GM23248 (cell line): ENCODE results near the gene VCL. TPM values are rescaled to one million over a fixed set of nuclear protein-coding genes. Genes with fewer than 3 reads are reported as not detected.
A peak's percentile ranks its signal among the peaks of the same experiment; 100 is the strongest.

ENCODE experiments used
- DNase-seq: peaks from one replicate; pipeline ENCODE4 v3.0.0-alpha.2; 2015
- H2AFZ ChIP-seq: fragments of 200-600 bp; sonication (generic); 2 replicates; pipeline ENCODE4 v1.6.1; 2016; ENCODE audit warnings: antibody characterized with exemption
- H3F3A ChIP-seq: fragments of 200-600 bp; sonication (generic); 2 replicates; pipeline ENCODE4 v1.6.1; 2016; ENCODE audit warnings: mild to moderate bottlenecking, antibody characterized with exemption, mixed run types; ENCODE audit not compliant: insufficient read depth
- H3K27ac ChIP-seq: fragments of 200-600 bp; sonication (generic); 2 replicates; pipeline ENCODE4 v1.5.1; 2016; ENCODE audit warnings: mild to moderate bottlenecking
- H3K27me3 ChIP-seq: fragments of 200-600 bp; sonication (generic); replicated peaks from 2 replicates; pipeline ENCODE4 v1.6.1; 2016; ENCODE audit warnings: mild to moderate bottlenecking; ENCODE audit not compliant: insufficient read depth
- H3K36me3 ChIP-seq: fragments of 200-600 bp; sonication (generic); 2 replicates; pipeline ENCODE4 v1.6.1; 2016; ENCODE audit warnings: low read depth, mild to moderate bottlenecking
- H3K4me1 ChIP-seq: fragments of 200-600 bp; sonication (generic); 2 replicates; pipeline ENCODE4 v1.6.1; 2016; ENCODE audit warnings: mild to moderate bottlenecking; ENCODE audit not compliant: insufficient read depth
- H3K4me2 ChIP-seq: fragments of 200-600 bp; sonication (generic); one replicate; pipeline ENCODE4 v1.6.1; 2016; ENCODE audit warnings: mild to moderate bottlenecking; ENCODE audit not compliant: unreplicated experiment
- H3K4me3 ChIP-seq: fragments of 200-600 bp; sonication (generic); 2 replicates; pipeline ENCODE4 v1.5.1; 2016; ENCODE audit warnings: mild to moderate bottlenecking
- H3K79me2 ChIP-seq: fragments of 200-600 bp; sonication (generic); 2 replicates; pipeline ENCODE4 v1.6.1; 2016; ENCODE audit warnings: mild to moderate bottlenecking; ENCODE audit not compliant: insufficient read depth
- H3K9ac ChIP-seq: fragments of 200-600 bp; sonication (generic); 2 replicates; pipeline ENCODE4 v1.6.1; 2016; ENCODE audit warnings: mild to moderate bottlenecking
- H3K9me2 ChIP-seq: fragments of 200-600 bp; sonication (generic); 2 replicates; pipeline ENCODE4 v1.6.1; 2016; ENCODE audit warnings: mixed run types, mild to moderate bottlenecking, moderate library complexity; ENCODE audit not compliant: insufficient read depth
- H3K9me3 ChIP-seq: fragments of 200-600 bp; sonication (generic); one replicate; pipeline ENCODE4 v1.6.1; 2017; ENCODE audit warnings: low read depth
- H4K20me1 ChIP-seq: fragments of 200-600 bp; sonication (generic); 2 replicates; pipeline ENCODE4 v1.6.0; 2016; ENCODE audit not compliant: insufficient read depth
- EZH2 ChIP-seq: fragments of 200-600 bp; sonication (generic); IDR thresholded peaks from 2 replicates; pipeline ENCODE4 v1.6.1; 2018; ENCODE audit warnings: antibody characterized with exemption, mild to moderate bottlenecking; ENCODE audit not compliant: insufficient read depth, poor library complexity, severe bottlenecking
- EZH2phosphoT487 ChIP-seq: fragments of 200-600 bp; sonication (generic); IDR thresholded peaks from 2 replicates; pipeline ENCODE4 v1.6.1; 2018; ENCODE audit warnings: antibody characterized with exemption, moderate library complexity, mild to moderate bottlenecking, low read depth; ENCODE audit not compliant: insufficient read depth
- WGBS, 2 experiments: methylation state at CpG; one replicate each; pipeline ENCODE4 v1.1.6; 2015 to 2017; ENCODE audit warnings: low lambda C conversion rate in 2 of 2, low coverage in 1 of 2; ENCODE audit errors: missing lambda C conversion rate in 2 of 2; 5-methylcytosine and 5-hydroxymethylcytosine counted together
- in situ Hi-C: fragments of 300-500 bp; cut with MboI; formaldehyde crosslinking; loops from 2 replicates; pipeline ENCODE4 v1.15.0; 2020
- polyA plus RNA-seq: library from polyadenylated mRNA; unstranded; fragments of >200 nt; fragmentation: Nextera tagmentation; extraction: Ambion mirVana; gene quantifications from 2 replicates; pipeline ENCODE4 v1.2.1, GENCODE V29; 2016
- total RNA-seq: library from RNA; depleted of rRNA; stranded (reverse); fragments of >200 nt; shearing (Covaris generic); gene quantifications from 2 replicates; pipeline ENCODE4 v1.2.3, GENCODE V29; 2014

Gene VCL
- total and polyA plus RNA-seq, 2 experiments from 2014 or later = 177 to 235 TPM

DNA sequence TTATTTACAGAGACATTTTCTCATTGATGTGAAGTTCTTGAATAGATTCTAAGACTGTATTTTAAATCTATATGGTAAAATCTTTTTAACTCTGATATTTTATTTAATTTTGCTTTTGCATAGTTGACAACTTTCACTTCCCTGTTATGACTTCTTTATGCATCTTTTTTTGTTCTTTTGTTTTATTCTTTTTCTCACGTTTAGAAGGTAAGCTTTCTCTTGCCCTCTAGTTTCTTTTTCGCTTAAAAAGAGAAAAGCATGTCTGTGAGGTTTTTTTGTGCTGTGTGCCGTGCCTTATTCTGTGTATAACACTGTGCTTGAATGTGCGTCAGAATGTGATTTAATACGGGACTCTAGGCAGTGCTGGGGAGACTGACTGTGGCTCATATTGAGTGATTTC, 78.0 kb downstream of the VCL start:
- peaks cover 91% of the 10 kb centered on the region for H3K79me2 ChIP-seq
- DNase-seq = no peak
- H3K27me3 ChIP-seq = no peaks in the 10 kb centered on the region
- H3K9me3 ChIP-seq = no peaks in the 10 kb centered on the region
- H3K27ac ChIP-seq = no peak overlapping the region
- TF ChIP-seq EZH2 (no peak), EZH2phosphoT487 (no peak)
- no peak overlapping the region for H3K4me3 ChIP-seq
- peaks cover 46% of the 10 kb centered on the region for H3K36me3 ChIP-seq
- H3K4me1 ChIP-seq = peaks cover 60% of the 10 kb centered on the region
- H2AFZ ChIP-seq = no peak overlapping the region
- 0 out of 2 replicates have a peak, but pooled peaks cover under 1% of the 10 kb centered on the region for H4K20me1 ChIP-seq
- no peak overlapping the region for H3K9ac ChIP-seq
- no peaks in the 10 kb centered on the region for H3K9me2 ChIP-seq
- peaks cover 85% of the 10 kb centered on the region for H3F3A ChIP-seq
- H3K4me2 ChIP-seq = no peak overlapping the region
- in situ Hi-C loops = loop anchor here (25.0 kb wide), 1 partner anchor 189 kb away; no protein-coding TSS in a partner anchor
- WGBS, 2 experiments = 97% methylated on average over 5 of the region's 5 CpGs

GRCh38 chr10:74076961-74077360, 79.0 kb downstream of the VCL start:
- no peak overlapping the region for H3K27ac ChIP-seq
- WGBS, 2 experiments = 86 to 99% methylated on average over 2 of the region's 2 CpGs
- peaks cover 93% of the 10 kb centered on the region for H3K79me2 ChIP-seq
- H3K4me2 ChIP-seq = no peak overlapping the region
- no peak overlapping the region for H3K4me3 ChIP-seq
- no peaks in the 10 kb centered on the region for H3K27me3 ChIP-seq
- H3K9me2 ChIP-seq = no peaks in the 10 kb centered on the region
- peaks cover 60% of the 10 kb centered on the region for H3K4me1 ChIP-seq
- H3K9me3 ChIP-seq = no peaks in the 10 kb centered on the region
- H3K9ac ChIP-seq = no peak overlapping the region
- peaks cover 48% of the 10 kb centered on the region for H3K36me3 ChIP-seq
- peaks cover 7% of the 10 kb centered on the region; the same call in 1 of the 2 replicates for H4K20me1 ChIP-seq
- H2AFZ ChIP-seq = no peak overlapping the region
- peaks cover 84% of the 10 kb centered on the region for H3F3A ChIP-seq
- no peak for DNase-seq
- TF ChIP-seq EZH2 (no peak), EZH2phosphoT487 (no peak)
- in situ Hi-C loops = loop anchor here (25.0 kb wide), 1 partner anchor 190 kb away; no protein-coding TSS in a partner anchor

- Histone ChIP-seq H2AFZ (no peak overlapping the region), H3K27me3 (no peaks in the 10 kb centered on the region), H3K4me1 (peaks cover 57% of the 10 kb centered on the region), H3K36me3 (peaks cover 51% of the 10 kb centered on the region), H3K4me2 (no peak overlapping the region), H3K9me3 (no peaks in the 10 kb centered on the region), H4K20me1 (peaks cover 8% of the 10 kb centered on the region; the same call in 1 of the 2 replicates), H3K9me2 (no peaks in the 10 kb centered on the region), H3K27ac (no peak overlapping the region), H3F3A (peaks cover 89% of the 10 kb centered on the region), H3K79me2 (peaks cover 95% of the 10 kb centered on the region), H3K4me3 (no peak overlapping the region), H3K9ac (no peak overlapping the region)
- TF ChIP-seq EZH2phosphoT487 = no peak
- TF ChIP-seq EZH2 = no peak
- WGBS, 2 experiments = 95 to 97% methylated on average over 4 of the region's 4 CpGs
- in situ Hi-C loops = loop anchor here (25.0 kb wide), 1 partner anchor 190 kb away; no protein-coding TSS in a partner anchor
- no peak for DNase-seq
These were observed 79.5 kb downstream of the VCL start for GRCh38 chr10:74077416-74077815.

- H3K4me1 ChIP-seq = peaks cover 54% of the 10 kb centered on the region
- TF ChIP-seq EZH2phosphoT487 (no peak), EZH2 (no peak)
These were observed 80.1 kb downstream of the VCL start for GRCh38 chr10:74078037-74078436.

More at GRCh38 chr10:74078037-74078436, 80.1 kb downstream of the VCL start:
- DNase-seq = peak; percentile 57
- Histone ChIP-seq H3K79me2 (peaks cover 96% of the 10 kb centered on the region), H3F3A (peaks cover 86% of the 10 kb centered on the region), H3K4me2 (no peak overlapping the region), H3K9me3 (no peaks in the 10 kb centered on the region), H3K27ac (peak overlapping the region; percentile 43), H2AFZ (no peak overlapping the region), H4K20me1 (peaks cover 8% of the 10 kb centered on the region; the same call in 1 of the 2 replicates), H3K9ac (no peak overlapping the region), H3K27me3 (no peaks in the 10 kb centered on the region), H3K36me3 (peaks cover 51% of the 10 kb centered on the region), H3K9me2 (no peaks in the 10 kb centered on the region), H3K4me3 (no peak overlapping the region)
- in situ Hi-C loops = loop anchor here (25.0 kb wide), 1 partner anchor 191 kb away; no protein-coding TSS in a partner anchor
- WGBS, 2 experiments = 0 to 4% methylated on average over 1 of the region's 1 CpG
